Measurements from ENCODE around the gene FIGNL1.

DNA sequence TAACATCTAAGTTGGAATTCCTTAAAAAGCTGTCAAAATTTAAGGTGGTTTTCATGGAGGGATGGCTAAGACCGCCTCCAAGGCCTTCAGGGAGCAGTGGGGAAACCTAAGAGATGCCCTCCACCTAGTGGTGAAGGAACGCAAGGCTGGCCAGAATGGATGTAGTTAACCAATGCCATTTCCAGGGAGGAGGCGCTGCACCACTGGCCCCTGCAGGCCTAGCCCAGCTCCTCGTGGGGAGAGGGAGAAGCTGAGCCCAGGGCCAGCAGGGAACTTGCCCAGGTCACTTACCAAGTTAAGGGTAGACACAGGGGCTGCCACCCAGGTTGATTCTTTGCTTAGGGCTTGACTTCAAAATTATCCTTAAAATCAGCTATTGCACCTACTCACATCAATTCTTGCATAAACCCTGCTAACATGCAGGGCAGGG lies 32.0 kb downstream of the FIGNL1 start:
- TF ChIP-seq POLR2AphosphoS5 (IDR thresholded peaks at IDR 0.05; ENCODE audit: low read depth) = no peak
- TF ChIP-seq, protein P1, sequence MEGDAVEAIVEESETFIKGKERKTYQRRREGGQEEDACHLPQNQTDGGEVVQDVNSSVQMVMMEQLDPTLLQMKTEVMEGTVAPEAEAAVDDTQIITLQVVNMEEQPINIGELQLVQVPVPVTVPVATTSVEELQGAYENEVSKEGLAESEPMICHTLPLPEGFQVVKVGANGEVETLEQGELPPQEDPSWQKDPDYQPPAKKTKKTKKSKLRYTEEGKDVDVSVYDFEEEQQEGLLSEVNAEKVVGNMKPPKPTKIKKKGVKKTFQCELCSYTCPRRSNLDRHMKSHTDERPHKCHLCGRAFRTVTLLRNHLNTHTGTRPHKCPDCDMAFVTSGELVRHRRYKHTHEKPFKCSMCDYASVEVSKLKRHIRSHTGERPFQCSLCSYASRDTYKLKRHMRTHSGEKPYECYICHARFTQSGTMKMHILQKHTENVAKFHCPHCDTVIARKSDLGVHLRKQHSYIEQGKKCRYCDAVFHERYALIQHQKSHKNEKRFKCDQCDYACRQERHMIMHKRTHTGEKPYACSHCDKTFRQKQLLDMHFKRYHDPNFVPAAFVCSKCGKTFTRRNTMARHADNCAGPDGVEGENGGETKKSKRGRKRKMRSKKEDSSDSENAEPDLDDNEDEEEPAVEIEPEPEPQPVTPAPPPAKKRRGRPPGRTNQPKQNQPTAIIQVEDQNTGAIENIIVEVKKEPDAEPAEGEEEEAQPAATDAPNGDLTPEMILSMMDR (IDR thresholded peaks at IDR 0.05; ENCODE audit: insufficient read depth, low read length) = peak; percentile 94
- no peak for TF ChIP-seq GABPA (IDR thresholded peaks at IDR 0.05; ENCODE audit: low read depth)
- TF ChIP-seq, protein P2, sequence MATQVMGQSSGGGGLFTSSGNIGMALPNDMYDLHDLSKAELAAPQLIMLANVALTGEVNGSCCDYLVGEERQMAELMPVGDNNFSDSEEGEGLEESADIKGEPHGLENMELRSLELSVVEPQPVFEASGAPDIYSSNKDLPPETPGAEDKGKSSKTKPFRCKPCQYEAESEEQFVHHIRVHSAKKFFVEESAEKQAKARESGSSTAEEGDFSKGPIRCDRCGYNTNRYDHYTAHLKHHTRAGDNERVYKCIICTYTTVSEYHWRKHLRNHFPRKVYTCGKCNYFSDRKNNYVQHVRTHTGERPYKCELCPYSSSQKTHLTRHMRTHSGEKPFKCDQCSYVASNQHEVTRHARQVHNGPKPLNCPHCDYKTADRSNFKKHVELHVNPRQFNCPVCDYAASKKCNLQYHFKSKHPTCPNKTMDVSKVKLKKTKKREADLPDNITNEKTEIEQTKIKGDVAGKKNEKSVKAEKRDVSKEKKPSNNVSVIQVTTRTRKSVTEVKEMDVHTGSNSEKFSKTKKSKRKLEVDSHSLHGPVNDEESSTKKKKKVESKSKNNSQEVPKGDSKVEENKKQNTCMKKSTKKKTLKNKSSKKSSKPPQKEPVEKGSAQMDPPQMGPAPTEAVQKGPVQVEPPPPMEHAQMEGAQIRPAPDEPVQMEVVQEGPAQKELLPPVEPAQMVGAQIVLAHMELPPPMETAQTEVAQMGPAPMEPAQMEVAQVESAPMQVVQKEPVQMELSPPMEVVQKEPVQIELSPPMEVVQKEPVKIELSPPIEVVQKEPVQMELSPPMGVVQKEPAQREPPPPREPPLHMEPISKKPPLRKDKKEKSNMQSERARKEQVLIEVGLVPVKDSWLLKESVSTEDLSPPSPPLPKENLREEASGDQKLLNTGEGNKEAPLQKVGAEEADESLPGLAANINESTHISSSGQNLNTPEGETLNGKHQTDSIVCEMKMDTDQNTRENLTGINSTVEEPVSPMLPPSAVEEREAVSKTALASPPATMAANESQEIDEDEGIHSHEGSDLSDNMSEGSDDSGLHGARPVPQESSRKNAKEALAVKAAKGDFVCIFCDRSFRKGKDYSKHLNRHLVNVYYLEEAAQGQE (IDR thresholded peaks at IDR 0.05; ENCODE audit: insufficient replicate concordance, low read depth) = no peak

All from HL-60 (cell line).